Transverse colon (tissue), 4 donors: ENCODE results near the gene JUP. TPM values are rescaled to one million over a fixed set of nuclear protein-coding genes. Genes with fewer than 3 reads are reported as not detected.

Source experiments
- DNase-seq: peaks from one replicate; pipeline ENCODE4 v3.0.0-alpha.2; 2019
- H3K27ac ChIP-seq, 4 donors: fragments of 200-600 bp; sonication (generic); 2 replicates each; pipeline ENCODE4 v1.5.1; 2016 to 2018; ENCODE audit warnings: inconsistent platforms in 4 of 4
- H3K27me3 ChIP-seq: fragments of 200-600 bp; sonication (generic); 2 replicates; pipeline ENCODE4 v1.5.1; 2017; ENCODE audit warnings: inconsistent platforms
- H3K36me3 ChIP-seq, 4 donors: fragments of 200-600 bp; sonication (generic); 2 replicates each; pipeline ENCODE4 v1.5.1; 2017 to 2019; ENCODE audit warnings: inconsistent platforms in 4 of 4
- H3K4me1 ChIP-seq, 4 donors: fragments of 200-600 bp; sonication (generic); 2 replicates each; pipeline ENCODE4 v1.5.1; 2017 to 2020; ENCODE audit warnings: inconsistent platforms in 4 of 4
- H3K4me3 ChIP-seq, 4 donors: fragments of 200-600 bp; sonication (generic); 1 replicate in 1 of 4; 2 replicates in 3 of 4; pipeline versions ENCODE4 v1.5.1 to v1.6.1; 2017 to 2019; ENCODE audit warnings: inconsistent platforms in 4 of 4
- H3K9me3 ChIP-seq, 2 donors: fragments of 200-600 bp; sonication (generic); 2 replicates each; pipeline ENCODE4 v1.5.1; 2017 to 2019; ENCODE audit warnings: inconsistent platforms in 2 of 2
- CTCF ChIP-seq, 5 experiments: fragments of 200-600 bp in 3 of 5; fragments of 450-650 bp in 2 of 5; sonication (generic) in 3 of 5; IDR thresholded peaks; 1 replicate in 2 of 5; 2 replicates in 3 of 5; pipeline ENCODE4 v1.5.1; 2016 to 2017; ENCODE audit warnings: antibody characterized with exemption in 5 of 5, inconsistent platforms in 3 of 5, mild to moderate bottlenecking in 2 of 5, moderate library complexity in 1 of 5
- EP300 ChIP-seq: sonication (generic); formaldehyde crosslinking; IDR thresholded peaks from one replicate; pipeline ENCODE4 v1.6.1; 2017; ENCODE audit warnings: antibody characterized with exemption, low read depth
- POLR2A ChIP-seq: fragments of 450-650 bp; IDR thresholded peaks from one replicate; pipeline ENCODE4 v1.6.1; 2016; ENCODE audit warnings: antibody characterized with exemption, mild to moderate bottlenecking, moderate library complexity
- POLR2AphosphoS5 ChIP-seq, 3 donors: sonication (generic); formaldehyde crosslinking; IDR thresholded peaks; one replicate each; pipeline ENCODE4 v1.6.1; 2016; ENCODE audit warnings: antibody characterized with exemption in 3 of 3
- WGBS, 2 donors: methylation state at CpG; one replicate each; pipeline ENCODE4 v1.1.5; 2018; ENCODE audit warnings: low coverage in 1 of 2; 5-methylcytosine and 5-hydroxymethylcytosine counted together
- in situ Hi-C, 4 donors: fragments of 200-750 bp; cut with MboI; loops; one replicate each; pipeline versions ENCODE4 v1.15.0 to v1.15.1; 2017; ENCODE audit warnings: low sequenced_read_pairs in 3 of 4, low pct_ligation_motif_present in 1 of 4, low pct_unique_long_range_greater_than_20kb in 1 of 4
- intact Hi-C: fragments of 100-400 bp; cut with DNase I; formaldehyde crosslinking; loops from one replicate; pipeline ENCODE4 v1.15.1; 2023; ENCODE audit warnings: low total_unique reads
- total RNA-seq, 4 donors: library from RNA; depleted of rRNA; stranded (reverse); fragments of >200 nt; gene quantifications; one replicate each; pipeline ENCODE4 v1.1.0, GENCODE V29; 2016

The JUP gene
- total RNA-seq, 4 donors from 2014 or later = 396 to 595 (median 513) TPM

DNA sequence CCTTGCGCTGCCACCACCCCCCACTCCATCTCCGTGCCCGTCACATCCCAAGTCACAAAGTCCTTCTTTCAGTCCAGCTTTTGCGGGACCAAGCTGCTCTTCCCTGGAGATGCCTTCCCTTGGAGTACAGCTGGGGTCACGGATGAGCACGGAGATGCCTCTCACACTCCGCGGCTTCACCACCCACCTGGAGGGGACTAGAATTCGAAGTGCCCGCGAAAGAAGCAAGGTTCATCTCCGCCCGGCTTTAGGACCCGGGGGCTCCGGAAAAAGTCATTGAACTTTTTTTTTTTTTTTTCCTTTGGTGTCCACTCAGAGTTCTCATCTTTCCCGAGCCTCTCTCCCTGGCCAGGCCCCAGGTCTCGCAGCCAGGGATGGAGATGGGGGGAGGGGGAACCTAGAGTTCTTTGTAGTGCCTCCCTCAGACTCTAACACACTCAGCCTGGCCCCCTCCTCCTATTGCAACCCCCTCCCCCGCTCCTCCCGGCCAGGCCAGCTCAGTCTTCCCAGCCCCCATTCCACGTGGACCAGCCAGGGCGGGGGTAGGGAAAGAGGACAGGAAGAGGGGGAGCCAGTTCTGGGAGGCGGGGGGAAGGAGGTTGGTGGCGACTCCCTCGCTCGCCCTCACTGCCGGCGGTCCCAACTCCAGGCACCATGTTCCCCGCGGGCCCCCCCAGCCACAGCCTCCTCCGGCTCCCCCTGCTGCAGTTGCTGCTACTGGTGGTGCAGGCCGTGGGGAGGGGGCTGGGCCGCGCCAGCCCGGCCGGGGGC is 26.1 kb upstream of the JUP start, which contains the start of gene FKBP10:
Gene FKBP10, plus strand, starts transcription at position 624 of the 771 bp plus-strand sequence. Its CDS starts 31 bp downstream, at position 655.
- Histone ChIP-seq H3K9me3 (no peaks in the 10 kb centered on the region), H3K27me3 (no peaks in the 10 kb centered on the region), H3K27ac (peak within 1 kb of the TSS; percentile 78 to 89 (median 86)), H3K4me3 (peak within 1 kb of the TSS; percentile 38 to 86 (median 64)), H3K4me1 (peaks cover 7 to 43% (median 29%) of the 10 kb centered on the region in 4 donors), H3K36me3 (no peaks in the 10 kb centered on the region)
- 12 to 20% methylated on average over 5 to 34 of the region's 35 CpGs for WGBS, 2 donors
- intact Hi-C loops (no loop called here), in situ Hi-C loops (no loop called here)
- peak; percentile 56 for DNase-seq
- TF ChIP-seq POLR2A = no peak
- no peak for TF ChIP-seq POLR2AphosphoS5 (IDR thresholded peaks at IDR 0.05)
- TF ChIP-seq EP300 = no peak
- TF ChIP-seq CTCF (IDR thresholded peaks at IDR 0.05) = no peak

DNA sequence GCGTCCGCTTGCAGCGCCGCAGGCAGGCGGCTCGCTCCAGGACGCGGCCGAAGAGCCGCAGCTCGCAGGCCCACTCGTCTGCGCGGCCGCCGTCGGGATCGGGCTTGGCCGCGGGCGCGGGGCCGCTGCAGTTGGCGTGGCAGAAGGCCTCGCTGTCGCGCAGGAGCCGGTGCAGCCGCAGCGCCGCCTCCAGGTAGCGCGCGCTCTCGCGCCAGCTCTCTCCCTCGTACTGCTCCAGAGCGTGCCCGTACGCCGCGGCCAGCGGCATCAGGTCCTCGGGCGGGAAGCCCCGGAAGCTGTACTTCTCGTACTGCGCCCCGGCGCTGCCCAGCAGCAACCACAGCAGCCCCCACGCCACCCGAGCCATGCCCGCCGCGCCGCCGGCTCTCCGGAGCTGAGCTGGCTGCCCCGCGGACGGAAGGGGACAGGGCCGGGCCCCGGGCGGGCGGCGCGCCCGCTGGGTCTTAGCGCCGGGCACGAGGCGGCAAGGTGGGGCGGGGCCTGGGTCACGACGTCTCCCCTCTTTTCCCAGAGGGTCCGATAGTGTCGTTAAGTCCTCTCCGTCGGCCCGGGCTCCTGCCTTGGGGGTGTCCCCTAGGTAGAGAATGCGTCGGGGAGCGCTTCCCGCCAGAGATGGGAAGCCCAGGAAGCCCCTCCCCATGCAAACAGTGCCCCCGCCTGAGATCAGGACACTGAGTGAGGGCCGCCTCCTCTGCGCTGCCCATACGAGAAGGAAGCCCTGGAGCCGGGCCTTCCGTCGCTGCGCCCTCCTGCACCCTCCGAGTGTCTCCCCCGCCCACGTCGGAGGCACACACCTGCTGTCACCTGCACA is 25.3 kb upstream of the JUP start, which contains the start of gene P3H4:
Gene P3H4, minus strand, starts transcription at position 401 of the 832 bp plus-strand sequence. Its CDS starts 34 bp downstream, at position 367.
- no peaks in the 10 kb centered on the region for H3K9me3 ChIP-seq
- WGBS, 2 donors = 2% methylated on average over 42 of the region's 96 CpGs; no CpG with 5 or more reads in 1 of the 2 donors
- in situ Hi-C loops (no loop called here), intact Hi-C loops (no loop called here)
- peak; percentile 87 for DNase-seq
- peaks cover 10 to 47% (median 34%) of the 10 kb centered on the region in 4 donors for H3K4me1 ChIP-seq
- H3K27ac ChIP-seq = peak within 1 kb of the TSS; percentile 78 to 89 (median 86)
- H3K27me3 ChIP-seq = no peaks in the 10 kb centered on the region
- H3K4me3 ChIP-seq = peak within 1 kb of the TSS; percentile 38 to 86 (median 64)
- H3K36me3 ChIP-seq = no peaks in the 10 kb centered on the region
- TF ChIP-seq CTCF (IDR thresholded peaks at IDR 0.05) = peak; percentile 47 to 81 (median 61)
- no peak for TF ChIP-seq EP300
- TF ChIP-seq POLR2AphosphoS5 (IDR thresholded peaks at IDR 0.05) = peak in 1 of 3 donors; percentile 8
- TF ChIP-seq POLR2A = peak; percentile 15

GRCh38 chr17:41810659-41811548 is 24.4 kb upstream of the JUP start:
- Histone ChIP-seq H3K4me1 (peaks cover 10 to 50% (median 36%) of the 10 kb centered on the region in 4 donors), H3K4me3 (peak overlapping the region; percentile 38 to 86 (median 64)), H3K36me3 (no peaks in the 10 kb centered on the region), H3K27ac (peak overlapping the region; percentile 78 to 89 (median 86)), H3K9me3 (no peaks in the 10 kb centered on the region), H3K27me3 (no peaks in the 10 kb centered on the region)
- TF ChIP-seq EP300 = no peak
- no peak for TF ChIP-seq POLR2AphosphoS5 (IDR thresholded peaks at IDR 0.05)
- no peak for TF ChIP-seq CTCF (IDR thresholded peaks at IDR 0.05)
- TF ChIP-seq POLR2A = no peak
- DNase-seq = peak; percentile 23
- 29% methylated on average over 50 of the region's 58 CpGs; no CpG with 5 or more reads in 1 of the 2 donors for WGBS, 2 donors
- intact Hi-C loops = no loop called here
- in situ Hi-C loops = no loop called here
